ENCODE data around the gene RBMS1.

DNA sequence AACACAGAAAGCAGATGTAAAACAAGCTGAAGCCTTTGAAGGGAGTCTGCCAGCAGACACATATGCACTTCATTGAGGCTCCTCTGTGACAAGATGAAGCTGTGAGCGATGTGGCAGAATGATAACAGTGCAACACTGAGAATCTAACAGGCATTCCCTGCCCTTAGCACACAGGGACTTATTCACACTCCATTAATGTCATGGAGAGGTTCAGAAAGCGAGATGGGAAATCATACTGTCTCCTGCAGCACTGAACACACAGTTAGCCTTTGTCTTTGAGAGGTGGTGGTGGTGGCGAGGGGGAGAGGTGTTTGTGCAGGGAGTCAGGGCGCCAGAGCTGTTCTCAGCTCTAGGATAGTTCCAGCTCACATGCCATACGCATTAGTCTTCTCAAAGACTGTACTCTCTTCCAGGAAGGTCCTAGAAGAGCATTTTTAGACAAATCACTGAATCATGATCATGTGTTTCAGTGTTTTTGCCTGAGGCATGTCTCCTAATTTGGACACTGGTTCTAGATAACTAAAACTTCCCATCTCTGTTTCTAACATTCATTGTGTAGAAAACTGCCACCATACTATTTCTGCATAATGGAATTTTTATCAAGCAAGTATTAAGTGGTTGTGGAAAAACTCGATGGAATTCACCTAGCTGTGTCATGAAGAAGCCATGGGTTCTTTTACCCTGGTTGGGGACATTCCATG lies 200.1 kb downstream of the RBMS1 start:
- TF ChIP-seq POLR2A (IDR thresholded peaks at IDR 0.05; ENCODE audit: insufficient read depth in 1 of 2, low read depth in 2 of 2, low read length in 2 of 2) (no peak), ZNF205 (CRISPR knock-in tag; IDR thresholded peaks at IDR 0.05) (no peak), TBL1XR1 (IDR thresholded peaks at IDR 0.05; ENCODE audit: borderline replicate concordance, low read length, partially characterized antibody) (no peak), ZBTB1 (CRISPR knock-in tag; IDR thresholded peaks at IDR 0.05; ENCODE audit: borderline replicate concordance) (no peak), RARA (CRISPR knock-in tag; IDR thresholded peaks at IDR 0.05) (no peak), NR3C1 (CRISPR knock-in tag; IDR thresholded peaks at IDR 0.05) (no peak), MYC (CRISPR knock-in tag; IDR thresholded peaks at IDR 0.05; ENCODE audit: borderline replicate concordance) (no peak), REPIN1 (CRISPR knock-in tag; IDR thresholded peaks at IDR 0.05; ENCODE audit: borderline replicate concordance, low read depth) (no peak), ZBTB20 (CRISPR knock-in tag; IDR thresholded peaks at IDR 0.05; ENCODE audit: borderline replicate concordance, low read depth) (no peak)
- TF ChIP-seq, protein P1, sequence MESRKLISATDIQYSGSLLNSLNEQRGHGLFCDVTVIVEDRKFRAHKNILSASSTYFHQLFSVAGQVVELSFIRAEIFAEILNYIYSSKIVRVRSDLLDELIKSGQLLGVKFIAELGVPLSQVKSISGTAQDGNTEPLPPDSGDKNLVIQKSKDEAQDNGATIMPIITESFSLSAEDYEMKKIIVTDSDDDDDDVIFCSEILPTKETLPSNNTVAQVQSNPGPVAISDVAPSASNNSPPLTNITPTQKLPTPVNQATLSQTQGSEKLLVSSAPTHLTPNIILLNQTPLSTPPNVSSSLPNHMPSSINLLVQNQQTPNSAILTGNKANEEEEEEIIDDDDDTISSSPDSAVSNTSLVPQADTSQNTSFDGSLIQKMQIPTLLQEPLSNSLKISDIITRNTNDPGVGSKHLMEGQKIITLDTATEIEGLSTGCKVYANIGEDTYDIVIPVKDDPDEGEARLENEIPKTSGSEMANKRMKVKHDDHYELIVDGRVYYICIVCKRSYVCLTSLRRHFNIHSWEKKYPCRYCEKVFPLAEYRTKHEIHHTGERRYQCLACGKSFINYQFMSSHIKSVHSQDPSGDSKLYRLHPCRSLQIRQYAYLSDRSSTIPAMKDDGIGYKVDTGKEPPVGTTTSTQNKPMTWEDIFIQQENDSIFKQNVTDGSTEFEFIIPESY (CRISPR knock-in tag; IDR thresholded peaks at IDR 0.05), result peak; percentile 77
- TF ChIP-seq, protein P2, sequence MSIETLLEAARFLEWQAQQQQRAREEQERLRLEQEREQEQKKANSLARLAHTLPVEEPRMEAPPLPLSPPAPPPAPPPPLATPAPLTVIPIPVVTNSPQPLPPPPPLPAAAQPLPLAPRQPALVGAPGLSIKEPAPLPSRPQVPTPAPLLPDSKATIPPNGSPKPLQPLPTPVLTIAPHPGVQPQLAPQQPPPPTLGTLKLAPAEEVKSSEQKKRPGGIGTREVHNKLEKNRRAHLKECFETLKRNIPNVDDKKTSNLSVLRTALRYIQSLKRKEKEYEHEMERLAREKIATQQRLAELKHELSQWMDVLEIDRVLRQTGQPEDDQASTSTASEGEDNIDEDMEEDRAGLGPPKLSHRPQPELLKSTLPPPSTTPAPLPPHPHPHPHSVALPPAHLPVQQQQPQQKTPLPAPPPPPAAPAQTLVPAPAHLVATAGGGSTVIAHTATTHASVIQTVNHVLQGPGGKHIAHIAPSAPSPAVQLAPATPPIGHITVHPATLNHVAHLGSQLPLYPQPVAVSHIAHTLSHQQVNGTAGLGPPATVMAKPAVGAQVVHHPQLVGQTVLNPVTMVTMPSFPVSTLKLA (IDR thresholded peaks at IDR 0.05), result no peak

Data from HepG2 (cell line).